Right lobe of liver (tissue), 6 donors: ENCODE data around the gene TRPV2. TPM values are rescaled to one million over a fixed set of nuclear protein-coding genes. Genes with fewer than 3 reads are reported as not detected.

ENCODE experiments used
- ATAC-seq, 4 donors: fragments of 200-7000 bp; cut with Tn5 transposase; one replicate each; pipeline ENCODE4 v1.9.1; 2020; ENCODE audit warnings: mild to moderate bottlenecking in 4 of 4, moderate library complexity in 4 of 4
- DNase-seq, 3 donors: peaks; one replicate each; pipeline ENCODE4 v3.0.0-alpha.2; 2020
- H3K27ac ChIP-seq, 3 donors: fragments of 200-600 bp; one replicate each; pipeline ENCODE4 v1.8.0; 2022
- H3K27me3 ChIP-seq, 2 donors: fragments of 200-600 bp; one replicate each; pipeline ENCODE4 v1.8.0; 2022
- H3K36me3 ChIP-seq, 4 donors: fragments of 200-600 bp; sonication (generic) in 1 of 4; one replicate each; pipeline versions ENCODE4 v1.5.1 to v1.8.0; 2017 to 2022; ENCODE audit warnings: control low read depth in 1 of 4
- H3K4me1 ChIP-seq, 4 donors: fragments of 200-600 bp; sonication (generic) in 1 of 4; one replicate each; pipeline versions ENCODE4 v1.5.1 to v1.8.0; 2017 to 2022; ENCODE audit warnings: control low read depth in 1 of 4
- H3K4me3 ChIP-seq, 3 donors: fragments of 200-600 bp; one replicate each; pipeline ENCODE4 v1.8.0; 2022
- H3K9me3 ChIP-seq, 4 donors: fragments of 200-600 bp; sonication (generic) in 1 of 4; one replicate each; pipeline versions ENCODE4 v1.5.1 to v1.8.0; 2017 to 2022; ENCODE audit warnings: control low read depth in 1 of 4
- CTCF ChIP-seq, 4 donors: fragments of 200-600 bp in 3 of 4; fragments of 450-650 bp in 1 of 4; IDR thresholded peaks; one replicate each; pipeline versions ENCODE4 v1.5.1 to v1.8.0; 2016 to 2022; ENCODE audit warnings: antibody characterized with exemption in 4 of 4, mild to moderate bottlenecking in 2 of 4
- POLR2A ChIP-seq: fragments of 450-650 bp; IDR thresholded peaks from one replicate; pipeline ENCODE4 v1.6.1; 2017; ENCODE audit warnings: antibody characterized with exemption, mild to moderate bottlenecking
- WGBS: methylation state at CpG from one replicate; pipeline ENCODE4 v1.1.6; 2018; ENCODE audit warnings: low coverage, low lambda C conversion rate; ENCODE audit not compliant: insufficient coverage; ENCODE audit errors: missing lambda C conversion rate; 5-methylcytosine and 5-hydroxymethylcytosine counted together
- intact Hi-C, 2 donors: fragments of 100-400 bp; cut with DNase I; formaldehyde crosslinking; loops; one replicate each; pipeline versions ENCODE4 v1.11.2 to v1.14.1; 2022
- total RNA-seq, 6 experiments: library from RNA; depleted of rRNA in 2 of 6; stranded (reverse); fragments of >200 nt in 2 of 6; fragmentation: NEBNext Ultra II Directional in 3 of 6; extraction: Animal tissue kit (Norgen Biotek cat#: 25700) in 3 of 6; gene quantifications; one replicate each; pipeline versions ENCODE4 v1.1.0 to v1.2.4, GENCODE V29; 2016 to 2023
- donor health status: DM: no; HTN: yes; CAD: no.
- donor health status: DM: no; HTN: no; CAD: no.
- donor health status: DM: no; HTN: no; CAD: no.
- donor health status: DM: no; HTN: yes; CAD: no.
- donor health status: DM: no; HTN: yes; CAD: no.

Gene TRPV2
- total RNA-seq, 6 experiments from 2014 or later = 3.3 to 8.2 (median 4.8) TPM

DNA sequence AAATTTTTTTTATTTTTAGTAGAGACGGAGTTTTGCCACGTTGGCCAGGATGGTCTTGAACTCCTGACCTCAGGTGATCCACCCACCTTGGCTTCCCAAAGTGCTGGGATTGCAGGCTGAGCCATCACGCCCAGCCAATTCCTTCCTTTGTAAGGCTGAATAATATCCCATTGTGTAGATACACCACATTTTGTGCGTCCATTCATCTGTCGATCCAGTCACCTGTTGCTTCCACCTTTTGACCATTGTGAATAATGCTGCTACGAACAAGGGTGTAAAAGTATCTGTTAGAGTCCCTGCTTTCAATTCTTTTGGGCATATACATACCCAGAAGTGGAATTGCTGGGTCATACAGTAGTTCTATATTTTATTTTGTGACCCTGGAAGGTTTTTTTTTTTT lies 15.3 kb downstream of the TRPV2 start:
- H3K36me3 ChIP-seq = no peaks in the 10 kb centered on the region
- no peak overlapping the region for H3K27ac ChIP-seq
- no peak for ATAC-seq
- TF ChIP-seq CTCF (IDR thresholded peaks at IDR 0.05) (no peak), POLR2A (no peak)
- no peaks in the 10 kb centered on the region for H3K27me3 ChIP-seq
- DNase-seq = no peak
- peaks cover 0 to 4% (median 0%) of the 10 kb centered on the region in 4 donors for H3K4me1 ChIP-seq
- no peak overlapping the region for H3K4me3 ChIP-seq
- 71% methylated on average over 6 of the region's 6 CpGs for WGBS
- no peaks in the 10 kb centered on the region for H3K9me3 ChIP-seq
- intact Hi-C loops = no loop called here

DNA sequence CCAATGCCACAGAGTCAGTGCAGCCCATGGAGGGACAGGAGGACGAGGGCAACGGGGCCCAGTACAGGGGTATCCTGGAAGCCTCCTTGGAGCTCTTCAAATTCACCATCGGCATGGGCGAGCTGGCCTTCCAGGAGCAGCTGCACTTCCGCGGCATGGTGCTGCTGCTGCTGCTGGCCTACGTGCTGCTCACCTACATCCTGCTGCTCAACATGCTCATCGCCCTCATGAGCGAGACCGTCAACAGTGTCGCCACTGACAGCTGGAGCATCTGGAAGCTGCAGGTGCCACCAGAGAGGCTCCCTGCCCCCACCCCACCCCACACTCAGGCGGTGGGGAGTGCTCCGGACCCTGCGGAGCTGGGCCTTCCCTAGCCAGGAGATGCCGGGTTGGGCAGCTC lies 16.6 kb downstream of the TRPV2 start:
- ATAC-seq = no peak
- Histone ChIP-seq H3K4me3 (no peak overlapping the region), H3K27ac (no peak overlapping the region), H3K27me3 (no peaks in the 10 kb centered on the region), H3K9me3 (no peaks in the 10 kb centered on the region), H3K4me1 (no peaks in the 10 kb centered on the region), H3K36me3 (no peaks in the 10 kb centered on the region)
- DNase-seq = no peak
- WGBS = 98% methylated on average over 8 of the region's 15 CpGs
- TF ChIP-seq POLR2A (no peak), CTCF (IDR thresholded peaks at IDR 0.05) (no peak)
- intact Hi-C loops = no loop called here

DNA sequence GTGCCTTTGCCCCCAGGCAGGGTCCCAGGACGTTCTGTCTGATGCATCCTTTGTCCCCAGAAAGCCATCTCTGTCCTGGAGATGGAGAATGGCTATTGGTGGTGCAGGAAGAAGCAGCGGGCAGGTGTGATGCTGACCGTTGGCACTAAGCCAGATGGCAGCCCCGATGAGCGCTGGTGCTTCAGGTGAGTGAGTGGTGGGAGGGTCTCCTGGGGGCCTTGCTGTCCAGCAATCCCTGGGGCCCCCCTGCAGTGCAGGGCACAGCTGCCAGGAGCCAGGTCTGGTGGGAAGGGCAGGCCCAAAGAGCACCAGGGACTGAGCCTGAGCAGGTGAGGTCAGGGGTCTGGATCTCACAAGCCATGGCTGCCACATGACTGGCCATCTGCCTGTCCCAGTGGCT lies 18.1 kb downstream of the TRPV2 start:
- no peaks in the 10 kb centered on the region for H3K27me3 ChIP-seq
- DNase-seq (no peak), ATAC-seq (no peak)
- no peak overlapping the region for H3K27ac ChIP-seq
- no peak for TF ChIP-seq POLR2A
- no peak for TF ChIP-seq CTCF (IDR thresholded peaks at IDR 0.05)
- no peak overlapping the region for H3K4me3 ChIP-seq
- intact Hi-C loops = no loop called here
- no peaks in the 10 kb centered on the region for H3K36me3 ChIP-seq
- peaks cover 0 to 4% (median 2%) of the 10 kb centered on the region in 4 donors for H3K4me1 ChIP-seq
- 86% methylated on average over 5 of the region's 5 CpGs for WGBS
- no peaks in the 10 kb centered on the region for H3K9me3 ChIP-seq

- Histone ChIP-seq H3K36me3 (no peaks in the 10 kb centered on the region), H3K4me3 (no peak overlapping the region), H3K4me1 (peaks cover 0 to 4% (median 2%) of the 10 kb centered on the region in 4 donors), H3K9me3 (no peaks in the 10 kb centered on the region), H3K27me3 (no peaks in the 10 kb centered on the region), H3K27ac (no peak overlapping the region)
- WGBS = 83% methylated on average over 2 of the region's 8 CpGs
- DNase-seq = no peak
- intact Hi-C loops = no loop called here
- no peak for ATAC-seq
- no peak for TF ChIP-seq POLR2A
- no peak for TF ChIP-seq CTCF (IDR thresholded peaks at IDR 0.05)
Measured at GRCh38 chr17:16434662-16435061, 19.3 kb downstream of the TRPV2 start.
